H1 (cell line): ENCODE data around the gene TSHZ2. TPM values are rescaled to one million over a fixed set of nuclear protein-coding genes. Genes with fewer than 3 reads are reported as not detected.

Source experiments
- CBX5 ChIP-seq: fragments of 300-800, 300-1000 bp; sonication (generic); IDR thresholded peaks from 2 replicates; pipeline ENCODE4 v1.7.1; 2016; ENCODE audit warnings: antibody characterized with exemption, low read length, low read depth
- CBX8 ChIP-seq: fragments of 300-800, 300-1000 bp; sonication (generic); IDR thresholded peaks from 2 replicates; pipeline ENCODE4 v1.7.1; 2016; ENCODE audit warnings: low read depth, low read length, borderline replicate concordance
- CEBPB ChIP-seq: IDR thresholded peaks from 2 replicates; pipeline ENCODE4 v1.6.1; 2012; ENCODE audit warnings: low read depth, low read length
- CHD7 ChIP-seq: fragments of 300-600 bp; sonication (generic); IDR thresholded peaks from 2 replicates; pipeline ENCODE4 v1.7.1; 2012; ENCODE audit warnings: low read length, moderate library complexity, mild to moderate bottlenecking, inconsistent platforms; ENCODE audit not compliant: insufficient replicate concordance
- EZH2 ChIP-seq: fragments of 200-600 bp; sonication (generic); IDR thresholded peaks from 2 replicates; pipeline ENCODE4 v1.7.1; 2012; ENCODE audit warnings: low read depth, mild to moderate bottlenecking, moderate library complexity, low read length, inconsistent platforms; ENCODE audit not compliant: severe bottlenecking
- RBBP5 ChIP-seq: IDR thresholded peaks from 2 replicates; pipeline ENCODE4 v1.7.1; 2012; ENCODE audit warnings: low read depth, mild to moderate bottlenecking, inconsistent platforms, low read length, moderate library complexity, borderline replicate concordance
- SIN3A ChIP-seq, 2 experiments: IDR thresholded peaks in 1 of 2; conservative IDR thresholded peaks in 1 of 2; 2 replicates each; pipeline ENCODE4 v1.6.1; 2011 to 2012; ENCODE audit warnings: low read length in 2 of 2, improper control_type of control experiment in 1 of 2, low read depth in 1 of 2, mild to moderate bottlenecking in 1 of 2
- SIX5 ChIP-seq: IDR thresholded peaks from 2 replicates; pipeline ENCODE4 v1.6.1; 2011; ENCODE audit warnings: mild to moderate bottlenecking, low read depth, low read length
- SP1 ChIP-seq: IDR thresholded peaks from 2 replicates; pipeline ENCODE4 v1.6.1; 2011; ENCODE audit warnings: low read depth, low read length
- TCF12 ChIP-seq: IDR thresholded peaks from 2 replicates; pipeline ENCODE4 v1.6.1; 2011; ENCODE audit warnings: low read depth, mild to moderate bottlenecking, low read length
- polyA plus RNA-seq, 7 experiments: library from polyadenylated mRNA; depleted of rRNA in 3 of 7; stranded (reverse) in 5 of 7; unstranded in 2 of 7; fragments of >200 nt in 5 of 7; fragments of 200-250 nt in 2 of 7; gene quantifications; 1 replicate in 5 of 7; 2 replicates in 1 of 7; 4 replicates in 1 of 7; pipeline versions ENCODE4 v1.2.1 to v1.2.3, GENCODE V29; 2011 to 2013; ENCODE audit warnings: missing spikeins in 2 of 7, mixed read lengths in 2 of 7
- total RNA-seq: library from RNA; stranded (reverse); fragmentation: NEBNext Ultra II Directional; extraction: Animal tissue kit (Norgen Biotek cat#: 25700); gene quantifications from 2 replicates; pipeline ENCODE4 v1.2.1, GENCODE V29; 2021

Gene TSHZ2
- total and polyA plus RNA-seq, 2 of the 8 experiments (the other 6 are each of a cell fraction or from before 2014, with no cell fraction given): 0.14 to 0.30 TPM

GRCh38 chr20:53425941-53426340 lies 453.8 kb downstream of the TSHZ2 start (continued):
- no peak for TF ChIP-seq CHD7
- no peak for TF ChIP-seq EZH2
- no peak for TF ChIP-seq CBX5
- TF ChIP-seq SP1: no peak
- no peak for TF ChIP-seq RBBP5
- no peak for TF ChIP-seq TCF12
- TF ChIP-seq SIN3A (conservative IDR thresholded peaks at IDR 0.05 in 1 of 2, IDR thresholded peaks at IDR 0.05 in 1 of 2; ENCODE audit: low read depth in 1 of 2, low read length in 2 of 2): no peak
- no peak for TF ChIP-seq CEBPB
- no peak for TF ChIP-seq SIX5
- no peak for TF ChIP-seq CBX8
